IMR-90 (cell line): ENCODE data around the gene CAAP1. TPM values are rescaled to one million over a fixed set of nuclear protein-coding genes. Genes with fewer than 3 reads are reported as not detected.

Experiments
- ATAC-seq: fragments of 200-7000 bp; cut with Tn5 transposase; 2 replicates; pipeline ENCODE4 v1.9.1; 2020; ENCODE audit warnings: low read depth, mild to moderate bottlenecking, moderate library complexity
- BruUV-seq: library from RNA; stranded (reverse); fragments of 400-500 nt; replicated peaks from 2 replicates; lab custom pipeline; 2021; lab: Mats Ljungman, UMichigan
- CTCF ChIA-PET: fragments of 300-600 bp; formaldehyde crosslinking; extraction: SDS; loops from one replicate; lab custom pipeline; 2021; ENCODE audit warnings: antibody characterized with exemption; lab: Yijun Ruan, JAX
- POLR2A ChIA-PET: fragments of 300-600 bp; sonication (Branson Sonifier 250); formaldehyde crosslinking; loops from one replicate; lab custom pipeline; 2022; ENCODE audit warnings: antibody characterized with exemption; ENCODE audit not compliant: unreplicated experiment; lab: Charles Lee
- DNase-seq: peaks from one replicate; pipeline ENCODE4 v3.0.0; 2013
- H2AFZ ChIP-seq: replicated peaks from 2 replicates; pipeline ENCODE3; 2013; ENCODE audit warnings: low read length, mild to moderate bottlenecking; ENCODE audit not compliant: poor library complexity
- H2AK5ac ChIP-seq: 2 replicates; pipeline ENCODE4 v1.6.1; 2013; ENCODE audit warnings: low read depth, low read length, inconsistent platforms
- H2AK9ac ChIP-seq: replicated peaks from 2 replicates; pipeline ENCODE3; 2013; ENCODE audit warnings: mild to moderate bottlenecking, low read depth, low read length, moderate library complexity; ENCODE audit not compliant: poor library complexity
- H2BK120ac ChIP-seq: 2 replicates; pipeline ENCODE4 v1.6.1; 2013; ENCODE audit warnings: low read depth, low read length, inconsistent platforms
- H2BK15ac ChIP-seq: 3 replicates; pipeline ENCODE4 v1.6.1; 2013; ENCODE audit warnings: low read depth, low read length, inconsistent platforms
- H2BK20ac ChIP-seq: 2 replicates; pipeline ENCODE4 v1.6.1; 2013; ENCODE audit warnings: low read depth, mild to moderate bottlenecking, inconsistent platforms, low read length, moderate library complexity
- H2BK5ac ChIP-seq: 2 replicates; pipeline ENCODE4 v1.6.1; 2013; ENCODE audit warnings: mild to moderate bottlenecking, low read depth, low read length, inconsistent platforms; ENCODE audit not compliant: poor library complexity, severe bottlenecking
- H3K14ac ChIP-seq: replicated peaks from 2 replicates; pipeline ENCODE4 v1.6.1; 2013; ENCODE audit warnings: low read depth, low read length, inconsistent platforms
- H3K18ac ChIP-seq: 2 replicates; pipeline ENCODE4 v1.6.1; 2013; ENCODE audit warnings: low read depth, low read length, control low read depth
- H3K23ac ChIP-seq: 2 replicates; pipeline ENCODE4 v1.6.1; 2013; ENCODE audit warnings: low read depth, low read length, inconsistent platforms
- H3K27ac ChIP-seq: 2 replicates; pipeline ENCODE4 v1.5.1; 2013; ENCODE audit warnings: mild to moderate bottlenecking, control low read depth, low read length; ENCODE audit not compliant: insufficient read depth
- H3K27me3 ChIP-seq: 2 replicates; pipeline ENCODE4 v1.6.1; 2013; ENCODE audit warnings: low read length; ENCODE audit not compliant: control insufficient read depth, insufficient read depth
- H3K36me3 ChIP-seq: 2 replicates; pipeline ENCODE4 v1.6.1; 2013; ENCODE audit warnings: low read length, mixed read lengths; ENCODE audit not compliant: control insufficient read depth, insufficient read depth
- H3K4ac ChIP-seq: 2 replicates; pipeline ENCODE4 v1.6.1; 2013; ENCODE audit warnings: low read depth, low read length, inconsistent platforms
- H3K4me1 ChIP-seq: 2 replicates; pipeline ENCODE4 v1.6.1; 2013; ENCODE audit warnings: low read length, mixed read lengths; ENCODE audit not compliant: control insufficient read depth, insufficient read depth
- H3K4me2 ChIP-seq: 2 replicates; pipeline ENCODE4 v1.6.1; 2013; ENCODE audit warnings: low read depth, mild to moderate bottlenecking, control low read depth, low read length, moderate library complexity
- H3K4me3 ChIP-seq: 2 replicates; pipeline ENCODE4 v1.5.1; 2013; ENCODE audit warnings: low read depth, mild to moderate bottlenecking, control low read depth, low read length, moderate library complexity; ENCODE audit not compliant: insufficient read depth
- H3K56ac ChIP-seq: 2 replicates; pipeline ENCODE4 v1.6.1; 2013; ENCODE audit warnings: low read length, inconsistent platforms; ENCODE audit not compliant: insufficient read depth; ENCODE audit errors: extremely low read depth
- H3K79me1 ChIP-seq, 2 experiments: 2 replicates each; pipeline ENCODE4 v1.6.1; 2013; ENCODE audit warnings: low read length in 2 of 2, inconsistent platforms in 1 of 2, low read depth in 1 of 2
- H3K9ac ChIP-seq: 2 replicates; pipeline ENCODE4 v1.6.1; 2013; ENCODE audit warnings: low read depth, low read length, control low read depth
- H3K9me1 ChIP-seq: 2 replicates; pipeline ENCODE4 v1.6.1; 2013; ENCODE audit warnings: low read length, inconsistent platforms; ENCODE audit not compliant: insufficient read depth
- H3K9me3 ChIP-seq: 2 replicates; pipeline ENCODE4 v1.6.1; 2013; ENCODE audit warnings: low read length; ENCODE audit not compliant: control insufficient read depth, insufficient read depth
- H4K20me1 ChIP-seq: 2 replicates; pipeline ENCODE4 v1.6.1; 2013; ENCODE audit warnings: low read length, inconsistent platforms; ENCODE audit not compliant: insufficient read depth
- H4K5ac ChIP-seq: 2 replicates; pipeline ENCODE4 v1.6.1; 2013; ENCODE audit warnings: mild to moderate bottlenecking, low read depth, low read length, control low read depth
- H4K8ac ChIP-seq, 2 experiments: 2 replicates each; pipeline ENCODE4 v1.6.1; 2013; ENCODE audit warnings: low read depth in 2 of 2, low read length in 2 of 2, control low read depth in 1 of 2, inconsistent platforms in 1 of 2
- H4K91ac ChIP-seq: 2 replicates; pipeline ENCODE4 v1.6.1; 2013; ENCODE audit warnings: low read depth, low read length, inconsistent platforms; ENCODE audit not compliant: insufficient read depth
- BHLHE40 ChIP-seq: fragments of 150-350 bp; IDR thresholded peaks from 2 replicates; pipeline ENCODE4 v1.6.1; 2016; ENCODE audit warnings: mild to moderate bottlenecking, low read depth, low read length
- CEBPB ChIP-seq: IDR thresholded peaks from 2 replicates; pipeline ENCODE4 v1.6.1; 2012; ENCODE audit warnings: low read depth, low read length, improper control_type of control experiment
- CHD1 ChIP-seq: IDR thresholded peaks from 2 replicates; pipeline ENCODE4 v1.6.1; 2012; ENCODE audit warnings: low read depth, low read length, improper control_type of control experiment
- ELK1 ChIP-seq: fragments of 150-350 bp; IDR thresholded peaks from 2 replicates; pipeline ENCODE4 v1.6.1; 2016; ENCODE audit warnings: low read depth, mild to moderate bottlenecking, low read length, moderate library complexity, borderline replicate concordance
- FOS ChIP-seq: fragments of 150-350 bp; IDR thresholded peaks from 2 replicates; pipeline ENCODE4 v1.6.1; 2016; ENCODE audit warnings: low read depth, low read length
- MAFK ChIP-seq: IDR thresholded peaks from 2 replicates; pipeline ENCODE4 v1.6.1; 2012; ENCODE audit warnings: low read depth, low read length, improper control_type of control experiment
- MAZ ChIP-seq: IDR thresholded peaks from 2 replicates; pipeline ENCODE4 v1.6.1; 2012; ENCODE audit warnings: low read depth, mild to moderate bottlenecking, low read length, improper control_type of control experiment, moderate library complexity, borderline replicate concordance
- MXI1 ChIP-seq: IDR thresholded peaks from 2 replicates; pipeline ENCODE4 v1.6.1; 2012; ENCODE audit warnings: low read depth, mild to moderate bottlenecking, low read length, moderate library complexity, borderline replicate concordance
- NFE2L2 ChIP-seq: fragments of 150-350 bp; IDR thresholded peaks from 2 replicates; pipeline ENCODE4 v1.6.1; 2016; ENCODE audit warnings: low read depth, mild to moderate bottlenecking, low read length
- POLR2A ChIP-seq: IDR thresholded peaks from 2 replicates; pipeline ENCODE4 v1.6.1; 2012; ENCODE audit warnings: mild to moderate bottlenecking, low read depth, low read length
- RAD21 ChIP-seq: IDR thresholded peaks from 2 replicates; pipeline ENCODE4 v1.6.1; 2012; ENCODE audit warnings: low read length, improper control_type of control experiment
- RCOR1 ChIP-seq: IDR thresholded peaks from 2 replicates; pipeline ENCODE4 v1.6.1; 2012; ENCODE audit warnings: mild to moderate bottlenecking, low read length, improper control_type of control experiment; ENCODE audit not compliant: insufficient replicate concordance
- RFX5 ChIP-seq: IDR thresholded peaks from 2 replicates; pipeline ENCODE4 v1.8.0; 2012; ENCODE audit warnings: low read depth, mild to moderate bottlenecking, low read length, moderate library complexity
- SMC3 ChIP-seq: fragments of 150-350 bp; IDR thresholded peaks from 2 replicates; pipeline ENCODE4 v1.6.1; 2016; ENCODE audit warnings: low read depth, mild to moderate bottlenecking, antibody characterized with exemption, low read length, moderate library complexity
- USF2 ChIP-seq: fragments of 150-350 bp; IDR thresholded peaks from 2 replicates; pipeline ENCODE4 v1.6.1; 2017; ENCODE audit warnings: mild to moderate bottlenecking, antibody characterized with exemption, low read length, low read depth
- WGBS, 2 experiments: methylation state at CpG; one replicate each; pipeline versions ENCODE4 v1.1.5 to v1.1.7; 2013; ENCODE audit warnings: missing lambda C conversion rate in 2 of 2; ENCODE audit not compliant: insufficient read length in 1 of 2; ENCODE audit errors: extremely low coverage in 2 of 2; 5-methylcytosine and 5-hydroxymethylcytosine counted together
- dilution Hi-C: fragments of 300-500 bp; cut with HindIII; formaldehyde crosslinking; loops from one replicate; pipeline ENCODE4 v1.14.3; 2018; ENCODE audit warnings: low sequenced_read_pairs; ENCODE audit not compliant: unreplicated experiment
- in situ Hi-C: fragments of 300-500 bp; cut with MboI; formaldehyde crosslinking; loops from 3 replicates; pipeline ENCODE4 v1.14.3; 2019; ENCODE audit warnings: low sequenced_read_pairs, inconsistent platforms, mixed read lengths
- intact Hi-C: fragments of 100-400 bp; cut with micrococcal nuclease; formaldehyde crosslinking; loops from 2 replicates; pipeline ENCODE4 v1.10.0; 2022
- polyA plus RNA-seq, 3 experiments: library from polyadenylated mRNA; depleted of rRNA; stranded (reverse); fragments of >200 nt; gene quantifications; 2 replicates each; pipeline ENCODE4 v1.2.3, GENCODE V29; 2012; ENCODE audit warnings: low replicate concordance in 1 of 3
- total RNA-seq: library from RNA; depleted of rRNA; stranded (reverse); fragments of >200 nt; gene quantifications from 2 replicates; pipeline ENCODE4 v1.2.3, GENCODE V29; 2012
- TF ChIP-seq, protein P1 (sequence below): conservative IDR thresholded peaks from 2 replicates; pipeline ENCODE4 v1.5.1; 2012; ENCODE audit warnings: mild to moderate bottlenecking, low read depth, low read length, improper control_type of control experiment

Gene CAAP1
- total and polyA plus RNA-seq, 2 of the 4 experiments (the other 2 are of a cell fraction) = 6.1 to 9.0 TPM

GRCh38 chr9:26928902-26929495 lies 36.4 kb upstream of the CAAP1 start:
- ATAC-seq = no peak

More at GRCh38 chr9:26928902-26929495, 36.4 kb upstream of the CAAP1 start:
- Histone ChIP-seq H3K18ac (no peak overlapping the region), H3K4me3 (no peak overlapping the region), H3K9ac (no peak overlapping the region), H2BK20ac (no peak overlapping the region), H3K23ac (no peak overlapping the region), H2BK120ac (no peak overlapping the region), H3K4me1 (peaks cover 1% of the 10 kb centered on the region; the same call in 1 of the 2 replicates), H3K9me3 (no peaks in the 10 kb centered on the region), H3K4ac (no peak overlapping the region), H3K27ac (no peak overlapping the region), H2BK15ac (no peak overlapping the region), H2AFZ (no peak overlapping the region), H4K5ac (no peak overlapping the region), H3K14ac (no peak overlapping the region), H2BK5ac (no peak overlapping the region), H3K27me3 (no peaks in the 10 kb centered on the region), H3K4me2 (no peak overlapping the region), H2AK9ac (no peak overlapping the region), H4K8ac (no peak overlapping the region), H3K36me3 (peaks cover 19% of the 10 kb centered on the region), H4K20me1 (no peaks in the 10 kb centered on the region), H3K56ac (no peak overlapping the region), H3K79me1 (peaks cover 16 to 30% of the 10 kb centered on the region in 2 experiments; a peak in 3 of 4 replicates), H3K9me1 (0 out of 2 replicates have a peak, but pooled peaks cover 3% of the 10 kb centered on the region), H2AK5ac (no peak overlapping the region), H4K91ac (no peak overlapping the region)
- DNase-seq = no peak
- TF ChIP-seq FOS (no peak), RCOR1 (no peak), MXI1 (no peak), RFX5 (no peak), MAZ (no peak), RAD21 (no peak), BHLHE40 (no peak), NFE2L2 (no peak), CEBPB (no peak), USF2 (no peak), CHD1 (no peak), ELK1 (no peak), MAFK (no peak), POLR2A (no peak), SMC3 (no peak)
- TF ChIP-seq, protein P1, sequence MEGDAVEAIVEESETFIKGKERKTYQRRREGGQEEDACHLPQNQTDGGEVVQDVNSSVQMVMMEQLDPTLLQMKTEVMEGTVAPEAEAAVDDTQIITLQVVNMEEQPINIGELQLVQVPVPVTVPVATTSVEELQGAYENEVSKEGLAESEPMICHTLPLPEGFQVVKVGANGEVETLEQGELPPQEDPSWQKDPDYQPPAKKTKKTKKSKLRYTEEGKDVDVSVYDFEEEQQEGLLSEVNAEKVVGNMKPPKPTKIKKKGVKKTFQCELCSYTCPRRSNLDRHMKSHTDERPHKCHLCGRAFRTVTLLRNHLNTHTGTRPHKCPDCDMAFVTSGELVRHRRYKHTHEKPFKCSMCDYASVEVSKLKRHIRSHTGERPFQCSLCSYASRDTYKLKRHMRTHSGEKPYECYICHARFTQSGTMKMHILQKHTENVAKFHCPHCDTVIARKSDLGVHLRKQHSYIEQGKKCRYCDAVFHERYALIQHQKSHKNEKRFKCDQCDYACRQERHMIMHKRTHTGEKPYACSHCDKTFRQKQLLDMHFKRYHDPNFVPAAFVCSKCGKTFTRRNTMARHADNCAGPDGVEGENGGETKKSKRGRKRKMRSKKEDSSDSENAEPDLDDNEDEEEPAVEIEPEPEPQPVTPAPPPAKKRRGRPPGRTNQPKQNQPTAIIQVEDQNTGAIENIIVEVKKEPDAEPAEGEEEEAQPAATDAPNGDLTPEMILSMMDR = no peak
- WGBS, 2 experiments = 100% methylated on average over 1 of the region's 8 CpGs; no CpG with 5 or more reads in 1 of the 2 experiments
- in situ Hi-C loops (no loop called here), intact Hi-C loops (no loop called here), dilution Hi-C loops (no loop called here)
- no TSS peak for BruUV-seq
- POLR2A ChIA-PET = no interaction called here
- CTCF ChIA-PET = interaction anchor here (1.2 kb wide), 1 partner anchor 348 kb away, joined by 3 read pairs; no protein-coding TSS in a partner anchor
